Upper lobe of right lung (tissue), 1 donor: ENCODE results near the gene PHTF1. TPM values are rescaled to one million over a fixed set of nuclear protein-coding genes. Genes with fewer than 3 reads are reported as not detected.

Source experiments
- ATAC-seq: fragments of 200-7000 bp; cut with Tn5 transposase; one replicate; pipeline ENCODE4 v1.9.1; 2020; ENCODE audit warnings: mild to moderate bottlenecking, moderate library complexity
- DNase-seq: peaks from one replicate; pipeline ENCODE4 v3.0.0-alpha.2; 2020
- H3K27ac ChIP-seq: fragments of 200-600 bp; one replicate; pipeline ENCODE4 v1.8.0; 2022
- H3K27me3 ChIP-seq: fragments of 200-600 bp; one replicate; pipeline ENCODE4 v1.8.0; 2022; ENCODE audit warnings: mild to moderate bottlenecking
- H3K36me3 ChIP-seq: fragments of 200-600 bp; one replicate; pipeline ENCODE4 v1.8.0; 2022
- H3K4me1 ChIP-seq: fragments of 200-600 bp; one replicate; pipeline ENCODE4 v1.8.0; 2022
- H3K4me3 ChIP-seq: fragments of 200-600 bp; one replicate; pipeline ENCODE4 v1.8.0; 2022; ENCODE audit warnings: mild to moderate bottlenecking
- H3K9me3 ChIP-seq: fragments of 200-600 bp; one replicate; pipeline ENCODE4 v1.8.0; 2022
- intact Hi-C: fragments of 100-400 bp; cut with DNase I; formaldehyde crosslinking; loops from one replicate; pipeline ENCODE4 v1.11.0; 2022
- total RNA-seq: library from RNA; stranded (reverse); fragmentation: NEBNext Ultra II Directional; extraction: Animal tissue kit (Norgen Biotek cat#: 25700); gene quantifications from one replicate; pipeline ENCODE4 v1.2.1, GENCODE V29; 2021
- TF ChIP-seq, protein P1 (sequence below): fragments of 200-600 bp; IDR thresholded peaks from one replicate; pipeline ENCODE4 v1.8.0; 2022; ENCODE audit warnings: antibody characterized with exemption
- donor health status: DM: no; HTN: yes; CAD: no; lungs with severe emphysema.

PHTF1 gene
- total RNA-seq, 1 donor from 2014 or later: 18.9 TPM

DNA sequence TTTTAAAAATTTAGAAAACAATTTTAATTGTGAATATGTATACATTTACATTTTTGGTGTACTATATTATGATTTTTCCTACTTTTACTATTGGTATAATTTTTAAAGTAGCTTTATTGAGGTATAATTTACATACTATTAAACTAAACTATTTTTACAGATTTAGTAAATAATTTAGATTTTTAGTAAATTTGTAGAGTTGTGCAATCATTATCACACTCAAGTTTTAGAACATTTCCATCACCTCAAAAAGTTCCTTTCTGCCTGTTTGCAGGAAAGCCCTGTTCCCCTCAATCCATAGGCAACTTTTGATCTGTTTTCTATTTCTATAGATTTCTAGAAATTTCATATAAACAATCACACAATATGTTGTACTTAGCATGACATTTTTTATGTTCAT, 8.2 kb downstream of the PHTF1 start:
- intact Hi-C loops: no loop called here
- DNase-seq (no peak), ATAC-seq (no peak)
- Histone ChIP-seq H3K36me3 (peaks cover 24% of the 10 kb centered on the region), H3K27ac (no peak overlapping the region), H3K27me3 (no peaks in the 10 kb centered on the region), H3K4me3 (no peak overlapping the region), H3K4me1 (no peaks in the 10 kb centered on the region), H3K9me3 (no peaks in the 10 kb centered on the region)
- TF ChIP-seq, protein P1, sequence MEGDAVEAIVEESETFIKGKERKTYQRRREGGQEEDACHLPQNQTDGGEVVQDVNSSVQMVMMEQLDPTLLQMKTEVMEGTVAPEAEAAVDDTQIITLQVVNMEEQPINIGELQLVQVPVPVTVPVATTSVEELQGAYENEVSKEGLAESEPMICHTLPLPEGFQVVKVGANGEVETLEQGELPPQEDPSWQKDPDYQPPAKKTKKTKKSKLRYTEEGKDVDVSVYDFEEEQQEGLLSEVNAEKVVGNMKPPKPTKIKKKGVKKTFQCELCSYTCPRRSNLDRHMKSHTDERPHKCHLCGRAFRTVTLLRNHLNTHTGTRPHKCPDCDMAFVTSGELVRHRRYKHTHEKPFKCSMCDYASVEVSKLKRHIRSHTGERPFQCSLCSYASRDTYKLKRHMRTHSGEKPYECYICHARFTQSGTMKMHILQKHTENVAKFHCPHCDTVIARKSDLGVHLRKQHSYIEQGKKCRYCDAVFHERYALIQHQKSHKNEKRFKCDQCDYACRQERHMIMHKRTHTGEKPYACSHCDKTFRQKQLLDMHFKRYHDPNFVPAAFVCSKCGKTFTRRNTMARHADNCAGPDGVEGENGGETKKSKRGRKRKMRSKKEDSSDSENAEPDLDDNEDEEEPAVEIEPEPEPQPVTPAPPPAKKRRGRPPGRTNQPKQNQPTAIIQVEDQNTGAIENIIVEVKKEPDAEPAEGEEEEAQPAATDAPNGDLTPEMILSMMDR: no peak

DNA sequence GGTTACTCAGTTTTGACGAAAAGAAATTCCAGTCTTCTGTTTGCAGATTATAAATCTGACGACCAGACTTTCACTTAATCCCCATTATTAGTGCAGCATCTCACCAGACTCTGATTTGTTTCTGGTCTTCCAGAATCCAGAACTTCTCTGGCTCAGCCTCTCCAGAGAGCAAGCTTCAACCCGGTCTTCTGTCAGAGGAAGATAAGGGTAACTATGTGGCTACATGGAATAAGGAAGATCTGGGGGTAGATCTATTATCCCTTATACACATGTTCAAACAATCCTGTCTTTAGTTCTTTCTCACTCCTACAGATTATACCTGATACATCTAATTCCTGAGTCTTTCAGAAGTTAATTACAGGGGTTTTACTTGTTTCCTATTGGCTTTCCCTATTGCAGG, 9.9 kb downstream of the PHTF1 start:
- no peak overlapping the region for H3K27ac ChIP-seq
- ATAC-seq (no peak), DNase-seq (no peak)
- H3K36me3 ChIP-seq: peaks cover 26% of the 10 kb centered on the region
- no peak overlapping the region for H3K4me3 ChIP-seq
- intact Hi-C loops: no loop called here
- H3K27me3 ChIP-seq: no peaks in the 10 kb centered on the region
- no peaks in the 10 kb centered on the region for H3K9me3 ChIP-seq
- TF ChIP-seq, protein P1: no peak
- H3K4me1 ChIP-seq: no peaks in the 10 kb centered on the region

DNA sequence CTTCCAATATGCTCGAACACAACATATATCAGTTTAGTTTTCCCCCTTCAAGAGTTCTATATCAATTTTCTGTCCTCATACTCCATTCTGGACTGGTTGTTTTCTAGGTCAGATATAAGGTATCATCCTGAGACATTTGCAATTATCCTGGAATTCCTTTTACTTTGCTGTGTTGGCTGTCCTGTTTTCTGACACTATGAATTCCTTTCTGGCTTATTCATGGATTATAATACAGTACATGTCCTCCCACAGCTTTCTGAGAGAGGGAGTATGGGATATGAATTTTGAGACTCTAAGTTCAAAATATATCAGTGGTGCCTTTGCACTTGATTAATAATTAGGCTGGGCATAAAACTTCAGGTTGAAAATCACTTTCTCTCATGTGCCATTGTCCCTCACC, 11.9 kb downstream of the PHTF1 start:
- no peak for DNase-seq
- H3K36me3 ChIP-seq: peaks cover 16% of the 10 kb centered on the region
- H3K27me3 ChIP-seq: no peaks in the 10 kb centered on the region
- H3K4me3 ChIP-seq: no peak overlapping the region
- H3K9me3 ChIP-seq: no peaks in the 10 kb centered on the region
- no peak for ATAC-seq
- H3K4me1 ChIP-seq: no peaks in the 10 kb centered on the region
- TF ChIP-seq, protein P1: no peak
- intact Hi-C loops: no loop called here
- no peak overlapping the region for H3K27ac ChIP-seq

DNA sequence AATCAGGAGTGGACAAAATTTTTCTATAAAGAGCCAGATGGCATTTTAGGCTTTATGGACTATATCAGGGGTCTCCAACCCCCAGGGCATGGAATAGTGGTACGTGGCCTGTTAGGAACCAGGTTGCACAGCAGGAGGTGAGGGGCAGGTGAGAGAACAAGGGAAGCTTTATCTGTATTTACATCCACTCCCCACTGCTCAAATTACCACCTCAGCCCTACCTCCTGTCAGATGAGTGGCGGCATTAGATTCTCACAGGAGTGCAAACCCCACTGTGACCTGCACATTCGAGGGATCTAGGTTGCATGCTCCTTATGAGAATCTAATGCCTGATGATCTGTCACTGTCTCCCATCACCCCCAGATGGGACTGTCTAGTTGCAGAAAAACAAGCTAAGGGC, 13.9 kb downstream of the PHTF1 start:
- Histone ChIP-seq H3K27me3 (no peaks in the 10 kb centered on the region), H3K4me1 (no peaks in the 10 kb centered on the region), H3K4me3 (no peak overlapping the region), H3K27ac (no peak overlapping the region), H3K36me3 (peaks cover 17% of the 10 kb centered on the region), H3K9me3 (no peaks in the 10 kb centered on the region)
- intact Hi-C loops: no loop called here
- no peak for ATAC-seq
- TF ChIP-seq, protein P1: no peak
- DNase-seq: no peak

DNA sequence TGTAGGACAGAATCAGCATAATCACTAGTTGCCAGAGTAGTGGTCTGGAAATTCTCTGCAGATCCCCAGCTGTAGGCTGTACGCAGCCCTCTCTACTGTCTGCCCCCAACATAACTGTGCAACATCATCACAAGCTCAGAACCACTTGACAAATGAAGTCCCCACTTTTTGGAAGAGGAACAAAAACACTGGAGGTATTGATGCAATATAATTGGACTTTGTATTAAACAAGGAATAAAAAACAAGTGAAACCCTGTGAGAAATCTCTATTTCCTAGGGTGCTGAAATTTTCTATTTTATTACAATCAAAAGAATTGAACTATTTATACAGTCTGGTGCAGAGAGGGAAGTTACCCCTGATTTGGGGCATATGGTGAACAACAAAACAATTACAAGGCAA, 15.2 kb downstream of the PHTF1 start:
- Histone ChIP-seq H3K27me3 (no peaks in the 10 kb centered on the region), H3K4me1 (no peaks in the 10 kb centered on the region), H3K4me3 (no peak overlapping the region), H3K36me3 (peaks cover 18% of the 10 kb centered on the region), H3K27ac (no peak overlapping the region), H3K9me3 (no peaks in the 10 kb centered on the region)
- DNase-seq (no peak), ATAC-seq (no peak)
- intact Hi-C loops: no loop called here
- TF ChIP-seq, protein P1: no peak

DNA sequence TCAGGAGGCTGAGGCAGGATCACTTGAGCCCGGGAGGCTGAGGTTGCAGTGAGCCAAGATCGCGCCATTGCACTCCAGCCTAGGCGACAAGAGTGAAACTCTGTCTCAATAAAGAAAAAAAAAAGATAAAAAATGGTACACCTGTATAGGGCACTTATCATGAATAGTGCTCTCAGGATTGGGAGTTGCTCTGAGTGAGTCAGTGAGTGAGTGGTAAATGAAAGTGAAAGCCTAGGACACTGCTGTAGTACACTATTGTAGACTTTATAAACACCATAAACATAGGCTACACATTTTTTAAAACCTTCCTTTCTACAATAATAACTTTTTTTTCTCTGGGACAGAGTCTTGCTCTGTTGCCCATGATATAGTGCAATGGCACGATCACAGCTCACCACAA, 16.8 kb downstream of the PHTF1 start:
- ATAC-seq (peak; percentile 64), DNase-seq (no peak)
- intact Hi-C loops: no loop called here
- Histone ChIP-seq H3K27me3 (no peaks in the 10 kb centered on the region), H3K27ac (no peak overlapping the region), H3K4me3 (no peak overlapping the region), H3K9me3 (no peaks in the 10 kb centered on the region), H3K4me1 (no peaks in the 10 kb centered on the region), H3K36me3 (peaks cover 23% of the 10 kb centered on the region)
- TF ChIP-seq, protein P1: no peak
